Bronchial epithelial cell (primary cell): ENCODE measurements around the gene SCGB1D2. TPM values are rescaled to one million over a fixed set of nuclear protein-coding genes. Genes with fewer than 3 reads are reported as not detected.

Source experiments
- DNase-seq: peaks from one replicate; pipeline ENCODE4 v3.0.0-alpha.2; 2010; ENCODE audit warnings: low read depth
- FAIRE-seq: peaks from 2 replicates; lab custom pipeline; 2011; peaks lifted over from hg19 to GRCh38; lab: Jason Lieb, UNC
- H3K27me3 ChIP-seq: 2 replicates; pipeline ENCODE4 v1.5.1; 2011; ENCODE audit warnings: low read length; ENCODE audit not compliant: control insufficient read depth, insufficient read depth
- H3K36me3 ChIP-seq: 2 replicates; pipeline ENCODE4 v1.5.1; 2011; ENCODE audit warnings: low read length; ENCODE audit not compliant: control insufficient read depth, insufficient read depth
- H3K4me3 ChIP-seq: 2 replicates; pipeline ENCODE4 v1.5.1; 2011; ENCODE audit warnings: mild to moderate bottlenecking, low read depth, low read length, control low read depth
- CTCF ChIP-seq: IDR thresholded peaks from 2 replicates; pipeline ENCODE4 v1.5.1; 2011; ENCODE audit warnings: mild to moderate bottlenecking, moderate library complexity, low read length, control low read depth, inconsistent platforms; ENCODE audit not compliant: insufficient read depth, severe bottlenecking
- total RNA-seq: library from RNA; depleted of rRNA; stranded (reverse); fragments of >200 nt; gene quantifications from 2 replicates; pipeline ENCODE4 v1.2.1, GENCODE V29; 2014

SCGB1D2 gene
- total RNA-seq, 1 donor from 2014 or later: not detected

GRCh38 chr11:62273789-62274275 is 31.8 kb downstream of the SCGB1D2 start:
- no peaks in the 10 kb centered on the region for H3K36me3 ChIP-seq
- TF ChIP-seq CTCF: no peak
- no peaks in the 10 kb centered on the region for H3K27me3 ChIP-seq
- DNase-seq (no peak), FAIRE-seq (no peak)
- no peak overlapping the region for H3K4me3 ChIP-seq

- no peak for TF ChIP-seq CTCF
- Histone ChIP-seq H3K27me3 (no peaks in the 10 kb centered on the region), H3K4me3 (no peak overlapping the region), H3K36me3 (no peaks in the 10 kb centered on the region)
- DNase-seq: no peak
- FAIRE-seq: no peak
These were observed 38.4 kb downstream of the SCGB1D2 start for GRCh38 chr11:62280452-62280851.

Other genes with a start within 250 kb of the SCGB1D2 start
- gene INCENP, start 118.2 kb upstream of the SCGB1D2 start, total RNA-seq: 3.4 and 5.8 TPM in 2 replicates
- gene SCGB1D1, start 52.0 kb upstream of the SCGB1D2 start, total RNA-seq: not detected in 2 replicates
- gene SCGB2A1, start 33.6 kb upstream of the SCGB1D2 start, total RNA-seq: not detected in 2 replicates
- not detected in 2 replicates for gene SCGB2A2, start 27.9 kb downstream of the SCGB1D2 start, total RNA-seq
- gene SCGB1D4, start 56.8 kb downstream of the SCGB1D2 start, total RNA-seq: not detected in 2 replicates
- 0.13 and 0.53 TPM in 2 replicates for gene ASRGL1, start 95.2 kb downstream of the SCGB1D2 start, total RNA-seq
- not detected in 2 replicates for gene SCGB1A1, start 176.8 kb downstream of the SCGB1D2 start, total RNA-seq